Neuronal stem cell (in vitro differentiated cells): ENCODE measurements around the gene MARVELD1.

Source experiments
- DNase-seq: peaks from one replicate; pipeline ENCODE4 v3.0.0-alpha.2; 2013; ENCODE audit warnings: low spot score
- H2AFZ ChIP-seq: one replicate; pipeline ENCODE4 v1.6.1; 2013; ENCODE audit warnings: mild to moderate bottlenecking, low read length, inconsistent platforms
- H2AK5ac ChIP-seq: 2 replicates; pipeline ENCODE4 v1.6.1; 2013; ENCODE audit warnings: low read depth, mild to moderate bottlenecking, inconsistent platforms, low read length, moderate library complexity, mixed read lengths
- H2BK120ac ChIP-seq: 2 replicates; pipeline ENCODE4 v1.6.1; 2013; ENCODE audit warnings: low read depth, mild to moderate bottlenecking, inconsistent platforms, low read length, moderate library complexity, mixed read lengths
- H2BK12ac ChIP-seq: one replicate; pipeline ENCODE4 v1.6.1; 2013; ENCODE audit warnings: low read length, inconsistent platforms
- H2BK15ac ChIP-seq: 2 replicates; pipeline ENCODE4 v1.6.1; 2013; ENCODE audit warnings: mild to moderate bottlenecking, low read length, inconsistent platforms, mixed read lengths
- H2BK5ac ChIP-seq: one replicate; pipeline ENCODE4 v1.6.1; 2013; ENCODE audit warnings: inconsistent platforms, mild to moderate bottlenecking, low read length, moderate library complexity
- H3K14ac ChIP-seq: one replicate; pipeline ENCODE4 v1.6.1; 2013; ENCODE audit warnings: low read length, inconsistent platforms
- H3K18ac ChIP-seq: 2 replicates; pipeline ENCODE4 v1.6.1; 2013; ENCODE audit warnings: low read length, inconsistent platforms
- H3K23ac ChIP-seq: 2 replicates; pipeline ENCODE4 v1.6.1; 2013; ENCODE audit warnings: low read depth, mild to moderate bottlenecking, mixed read lengths, low read length, inconsistent platforms; ENCODE audit not compliant: poor library complexity
- H3K27ac ChIP-seq: replicated peaks from 3 replicates; pipeline ENCODE4 v1.5.1; 2013; ENCODE audit warnings: low read length, inconsistent platforms
- H3K27me3 ChIP-seq, 3 experiments: 2 replicates each; pipeline ENCODE4 v1.6.1; 2013; ENCODE audit warnings: low read length in 3 of 3, mild to moderate bottlenecking in 2 of 3, inconsistent platforms in 1 of 3, low read depth in 1 of 3, mixed read lengths in 1 of 3, moderate library complexity in 1 of 3; ENCODE audit not compliant: control insufficient read depth in 3 of 3, insufficient read depth in 3 of 3
- H3K36me3 ChIP-seq, 2 donors: replicated peaks in 1 of 2; 2 replicates each; pipeline ENCODE4 v1.6.1; 2013; ENCODE audit warnings: low read length in 2 of 2; ENCODE audit not compliant: control insufficient read depth in 2 of 2, insufficient read depth in 2 of 2
- H3K4ac ChIP-seq: 2 replicates; pipeline ENCODE4 v1.6.1; 2013; ENCODE audit warnings: inconsistent platforms, mild to moderate bottlenecking, low read length, moderate library complexity
- H3K4me1 ChIP-seq, 2 donors: 1 replicate in 1 of 2; 2 replicates in 1 of 2; pipeline ENCODE4 v1.6.1; 2013; ENCODE audit warnings: low read length in 2 of 2, low read depth in 1 of 2; ENCODE audit not compliant: control insufficient read depth in 2 of 2, insufficient read depth in 1 of 2
- H3K4me2 ChIP-seq: one replicate; pipeline ENCODE4 v1.6.1; 2013; ENCODE audit warnings: mild to moderate bottlenecking, low read length, inconsistent platforms; ENCODE audit not compliant: insufficient read depth, poor library complexity, severe bottlenecking
- H3K4me3 ChIP-seq, 2 donors: 2 replicates each; pipeline ENCODE4 v1.5.1; 2013; ENCODE audit warnings: low read length in 2 of 2, mild to moderate bottlenecking in 2 of 2, inconsistent platforms in 1 of 2, moderate library complexity in 1 of 2
- H3K79me1 ChIP-seq: one replicate; pipeline ENCODE4 v1.6.1; 2013; ENCODE audit warnings: low read depth, mild to moderate bottlenecking, inconsistent platforms, low read length, moderate library complexity
- H3K9ac ChIP-seq: one replicate; pipeline ENCODE4 v1.6.1; 2013; ENCODE audit warnings: mild to moderate bottlenecking, low read depth, low read length, inconsistent platforms; ENCODE audit not compliant: poor library complexity
- H3K9me3 ChIP-seq, 2 donors: replicated peaks in 1 of 2; 2 replicates each; pipeline versions ENCODE3 to v1.6.1; 2013; ENCODE audit warnings: low read length in 2 of 2, mild to moderate bottlenecking in 2 of 2, inconsistent platforms in 1 of 2, low read depth in 1 of 2, mixed read lengths in 1 of 2, moderate library complexity in 1 of 2; ENCODE audit not compliant: control insufficient read depth in 2 of 2, insufficient read depth in 1 of 2
- H4K8ac ChIP-seq: one replicate; pipeline ENCODE4 v1.6.1; 2013; ENCODE audit warnings: low read depth, mild to moderate bottlenecking, inconsistent platforms, low read length, moderate library complexity
- H4K91ac ChIP-seq: one replicate; pipeline ENCODE4 v1.6.1; 2013; ENCODE audit warnings: low read length, low read depth, mild to moderate bottlenecking, inconsistent platforms; ENCODE audit not compliant: poor library complexity
- WGBS, 2 donors: extraction: QIAGEN DNeasy Blood & Tissue Kit; methylation state at CpG; one replicate each; pipeline ENCODE4 v1.1.7; 2013; ENCODE audit warnings: missing lambda C conversion rate in 2 of 2, mixed read lengths in 1 of 2; ENCODE audit not compliant: insufficient read length in 2 of 2, insufficient replicate concordance in 1 of 2; ENCODE audit errors: extremely low coverage in 2 of 2; 5-methylcytosine and 5-hydroxymethylcytosine counted together

MARVELD1 gene

DNA sequence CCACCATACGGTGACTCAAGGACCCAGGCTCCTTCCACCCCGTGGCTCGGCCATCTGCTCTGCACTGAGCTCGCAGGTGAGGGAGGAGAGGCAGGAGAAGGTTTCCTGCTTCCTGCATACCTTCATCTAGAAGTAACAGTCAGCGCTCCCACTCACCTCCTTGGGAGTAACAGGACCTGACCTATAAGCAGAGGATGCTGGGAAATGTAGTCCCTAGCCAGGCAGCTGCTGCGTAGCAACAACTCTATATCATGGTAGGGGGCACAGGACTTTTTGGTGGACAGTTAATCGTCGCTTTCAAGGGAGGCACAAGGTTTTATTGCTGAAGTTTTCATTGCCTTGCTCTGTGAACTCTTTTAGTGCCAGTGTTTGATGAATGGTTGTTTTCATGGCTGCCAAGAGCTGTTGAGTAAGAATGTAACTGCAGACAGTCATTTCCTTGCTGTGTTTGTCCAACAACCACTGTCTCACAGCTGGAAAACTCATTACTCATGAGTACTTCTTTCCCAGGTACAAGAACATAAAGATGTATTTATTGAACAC lies 13.2 kb downstream of the MARVELD1 start:
- Histone ChIP-seq H2BK120ac (no peak overlapping the region), H3K27ac (no peak overlapping the region), H3K14ac (no peak overlapping the region), H3K36me3 (no peaks in the 10 kb centered on the region), H3K18ac (no peak overlapping the region), H4K91ac (no peak overlapping the region), H2AK5ac (no peak overlapping the region), H3K4me3 (no peak overlapping the region), H3K23ac (no peak overlapping the region), H4K8ac (no peak overlapping the region), H3K4me1 (no peaks in the 10 kb centered on the region), H2BK5ac (no peak overlapping the region), H3K9ac (no peak overlapping the region), H2BK15ac (no peak overlapping the region), H2BK12ac (no peak overlapping the region), H3K27me3 (no peaks in the 10 kb centered on the region), H3K79me1 (no peaks in the 10 kb centered on the region), H3K9me3 (no peaks in the 10 kb centered on the region), H2AFZ (peak overlapping the region; percentile 15), H3K4ac (no peak overlapping the region), H3K4me2 (no peak overlapping the region)
- DNase-seq = no peak
- no CpG with 5 or more reads among the region's 8 CpGs for WGBS, 2 donors

DNA sequence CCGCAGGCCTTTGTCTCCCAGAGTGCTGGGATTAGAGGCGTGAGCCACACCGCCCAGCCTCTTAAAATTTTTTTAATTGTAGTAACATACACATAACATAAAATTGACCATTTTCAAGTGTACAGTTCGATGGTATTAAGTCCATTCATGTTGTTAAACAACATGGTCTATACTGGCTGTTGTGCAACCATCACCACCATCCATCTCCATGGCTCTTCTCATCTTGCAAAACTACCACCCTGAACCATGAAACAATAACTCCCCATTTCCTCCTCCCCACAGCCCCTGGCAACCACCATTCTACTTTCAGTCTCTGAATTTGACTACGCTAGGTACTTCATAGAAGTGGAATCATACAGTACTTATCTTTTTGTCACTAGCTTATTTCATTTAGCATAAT lies 15.5 kb downstream of the MARVELD1 start:
- H3K9me3 ChIP-seq = no peaks in the 10 kb centered on the region
- H3K4me2 ChIP-seq = no peak overlapping the region
- no peak overlapping the region for H3K9ac ChIP-seq
- no peak overlapping the region for H3K14ac ChIP-seq
- H3K27me3 ChIP-seq = no peaks in the 10 kb centered on the region
- WGBS, 2 donors = no CpG with 5 or more reads among the region's 5 CpGs
- H2BK5ac ChIP-seq = no peak overlapping the region
- no peak overlapping the region for H2BK12ac ChIP-seq
- H2AFZ ChIP-seq = no peak overlapping the region
- H2BK120ac ChIP-seq = no peak overlapping the region
- no peaks in the 10 kb centered on the region for H3K4me1 ChIP-seq
- H4K8ac ChIP-seq = no peak overlapping the region
- no peak overlapping the region for H2BK15ac ChIP-seq
- H3K4ac ChIP-seq = no peak overlapping the region
- no peak overlapping the region for H2AK5ac ChIP-seq
- no peak overlapping the region for H3K23ac ChIP-seq
- no peak overlapping the region for H3K4me3 ChIP-seq
- H3K27ac ChIP-seq = no peak overlapping the region
- no peak for DNase-seq
- no peaks in the 10 kb centered on the region for H3K79me1 ChIP-seq
- H3K18ac ChIP-seq = no peak overlapping the region
- no peaks in the 10 kb centered on the region for H3K36me3 ChIP-seq
- no peak overlapping the region for H4K91ac ChIP-seq

DNA sequence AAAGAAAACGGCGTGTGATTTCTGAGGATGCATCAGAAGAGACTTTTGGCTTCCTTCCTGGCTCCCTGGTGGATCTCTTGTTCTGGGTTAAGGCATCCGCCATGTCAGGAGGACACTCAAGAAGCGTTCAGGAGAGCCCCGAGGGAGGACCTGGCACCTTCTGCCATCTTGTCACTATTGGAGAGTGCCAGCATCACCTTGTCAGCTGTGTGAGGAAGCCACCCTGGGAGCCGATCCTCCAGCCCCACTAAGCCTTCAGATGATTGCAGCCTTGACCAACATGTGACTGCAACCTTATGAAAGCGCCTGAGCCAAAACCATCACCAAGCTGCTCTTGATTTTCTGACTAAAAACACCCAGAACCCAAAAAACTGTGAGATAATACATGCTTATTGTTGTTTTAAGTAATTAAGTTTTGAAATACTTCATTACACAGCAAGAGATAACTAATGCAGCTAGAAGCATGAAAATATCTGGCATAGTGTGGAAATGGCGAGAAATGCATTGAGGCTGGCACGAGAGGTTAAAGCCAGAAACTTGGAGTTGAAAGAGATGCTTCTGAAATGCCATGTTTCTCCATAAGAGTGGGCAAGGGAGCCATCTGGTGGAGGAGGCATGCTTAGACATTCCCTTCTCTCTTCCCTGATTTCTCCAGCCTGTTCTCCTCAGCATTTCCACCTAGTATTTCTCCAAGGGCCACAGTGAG lies 18.0 kb downstream of the MARVELD1 start:
- Histone ChIP-seq H2BK15ac (no peak overlapping the region), H3K27ac (no peak overlapping the region), H2AK5ac (no peak overlapping the region), H2BK120ac (no peak overlapping the region), H4K91ac (no peak overlapping the region), H3K9ac (no peak overlapping the region), H2BK12ac (no peak overlapping the region), H3K23ac (no peak overlapping the region), H3K79me1 (no peaks in the 10 kb centered on the region), H3K36me3 (no peaks in the 10 kb centered on the region), H4K8ac (no peak overlapping the region), H3K4me2 (no peak overlapping the region), H3K4me3 (no peak overlapping the region), H3K4ac (no peak overlapping the region), H3K9me3 (peaks cover 5 to 9% of the 10 kb centered on the region in 2 donors), H2BK5ac (no peak overlapping the region), H3K4me1 (no peaks in the 10 kb centered on the region), H3K14ac (no peak overlapping the region), H3K18ac (no peak overlapping the region), H3K27me3 (peaks cover 0 to 10% (median 6%) of the 10 kb centered on the region in 3 experiments), H2AFZ (no peak overlapping the region)
- peak; percentile 67 for DNase-seq
- WGBS, 2 donors = no CpG with 5 or more reads among the region's 9 CpGs

DNA sequence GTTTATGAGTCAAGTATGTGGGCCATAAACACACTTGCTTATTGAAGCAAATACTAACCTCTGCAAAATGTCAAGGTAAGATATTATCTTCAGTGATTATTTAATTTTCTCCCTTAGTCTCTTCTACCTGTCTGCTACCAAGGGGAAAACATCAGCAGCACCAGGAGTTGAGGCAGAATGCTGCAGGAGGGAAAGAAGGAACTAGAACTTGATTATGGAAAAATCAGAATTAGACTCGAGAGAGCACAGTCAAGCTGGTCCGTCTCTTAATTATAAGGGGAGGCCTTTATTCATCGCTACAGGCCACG lies 18.5 kb downstream of the MARVELD1 start:
- H3K27ac ChIP-seq = no peak overlapping the region
- no CpG with 5 or more reads among the region's 4 CpGs for WGBS, 2 donors
- no peak overlapping the region for H2AK5ac ChIP-seq
- H4K91ac ChIP-seq = no peak overlapping the region
- H3K79me1 ChIP-seq = no peaks in the 10 kb centered on the region
- no peak overlapping the region for H2BK15ac ChIP-seq
- no peak overlapping the region for H3K14ac ChIP-seq
- no peak overlapping the region for H3K23ac ChIP-seq
- no peaks in the 10 kb centered on the region for H3K36me3 ChIP-seq
- H2BK120ac ChIP-seq = no peak overlapping the region
- H3K9me3 ChIP-seq = peaks cover 6 to 11% of the 10 kb centered on the region in 2 donors
- no peak for DNase-seq
- no peak overlapping the region for H2BK12ac ChIP-seq
- H3K27me3 ChIP-seq = peaks cover 0 to 10% (median 6%) of the 10 kb centered on the region in 3 experiments
- no peak overlapping the region for H3K4ac ChIP-seq
- peaks cover 0 to 2% of the 10 kb centered on the region in 2 donors for H3K4me1 ChIP-seq
- H2BK5ac ChIP-seq = no peak overlapping the region
- no peak overlapping the region for H3K9ac ChIP-seq
- no peak overlapping the region for H3K4me3 ChIP-seq
- H2AFZ ChIP-seq = no peak overlapping the region
- no peak overlapping the region for H3K18ac ChIP-seq
- H4K8ac ChIP-seq = no peak overlapping the region
- no peak overlapping the region for H3K4me2 ChIP-seq
